ENCODE data around the gene OR2D3. TPM values are rescaled to one million over a fixed set of nuclear protein-coding genes. Genes with fewer than 3 reads are reported as not detected.
"Not testable (repeated sequence)": the region's sequence is repeated elsewhere in the genome, so short reads cannot be mapped to it uniquely, and the experiment has no call there.

Gene OR2D3, protein sequence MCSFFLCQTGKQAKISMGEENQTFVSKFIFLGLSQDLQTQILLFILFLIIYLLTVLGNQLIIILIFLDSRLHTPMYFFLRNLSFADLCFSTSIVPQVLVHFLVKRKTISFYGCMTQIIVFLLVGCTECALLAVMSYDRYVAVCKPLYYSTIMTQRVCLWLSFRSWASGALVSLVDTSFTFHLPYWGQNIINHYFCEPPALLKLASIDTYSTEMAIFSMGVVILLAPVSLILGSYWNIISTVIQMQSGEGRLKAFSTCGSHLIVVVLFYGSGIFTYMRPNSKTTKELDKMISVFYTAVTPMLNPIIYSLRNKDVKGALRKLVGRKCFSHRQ
- not detected in 2 replicates for total RNA-seq

DNA sequence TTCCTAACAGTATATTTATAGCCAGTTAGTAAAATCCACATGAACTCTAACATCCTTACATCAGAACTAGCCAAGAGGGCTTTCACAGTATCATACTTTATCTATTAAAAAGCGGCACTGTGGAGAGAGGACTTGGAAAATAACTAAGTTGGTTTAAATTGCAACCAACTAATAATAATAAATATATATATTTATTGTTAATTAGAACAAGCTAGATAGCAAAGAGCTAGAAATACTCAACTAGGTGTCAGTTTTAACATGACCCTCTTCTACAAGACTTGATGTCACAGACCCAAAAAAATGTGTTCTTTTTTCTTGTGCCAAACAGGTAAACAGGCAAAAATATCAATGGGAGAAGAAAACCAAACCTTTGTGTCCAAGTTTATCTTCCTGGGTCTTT, at the start of gene OR2D3:
TSS of gene OR2D3 (plus strand) at position 301 of the 400 bp plus-strand sequence. CDS start at position 301, 0 bp downstream.
- DNase-seq = no peak
- Mint-ChIP-seq H3K4me3 (no peak within 1 kb of the TSS), H3K36me3 (ENCODE audit: low read depth) (no peaks in the 10 kb centered on the region), H3K9me3 (peaks cover 9% of the 10 kb centered on the region), H3K27ac (no peak within 1 kb of the TSS), H3K4me1 (peaks cover 4% of the 10 kb centered on the region), H3K27me3 (peaks cover 19% of the 10 kb centered on the region)
- intact Hi-C loops (cut with micrococcal nuclease) = loop anchor here (10.0 kb wide), 1 partner anchor 106 kb away; no protein-coding TSS in a partner anchor

DNA sequence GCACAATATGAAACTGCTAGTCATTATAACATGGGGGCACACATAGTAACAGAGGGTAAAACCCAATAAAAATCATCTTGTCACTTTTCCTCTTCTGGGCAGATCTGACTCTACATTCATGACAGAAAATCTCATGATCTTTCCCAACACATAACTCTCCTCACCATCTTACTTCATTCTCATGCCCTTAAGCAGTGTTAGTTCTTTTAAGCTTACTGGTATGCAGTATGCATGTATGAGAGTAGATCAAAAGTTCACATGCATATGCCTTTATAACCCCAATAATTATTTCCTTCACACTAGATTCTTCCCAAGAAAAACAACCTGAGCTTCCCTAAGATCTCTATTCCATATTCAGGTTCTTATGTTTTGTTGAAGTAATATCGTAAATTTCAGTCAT, 49.5 kb upstream of the OR2D3 start:
- H3K4me3 Mint-ChIP-seq = no peak overlapping the region

DNA sequence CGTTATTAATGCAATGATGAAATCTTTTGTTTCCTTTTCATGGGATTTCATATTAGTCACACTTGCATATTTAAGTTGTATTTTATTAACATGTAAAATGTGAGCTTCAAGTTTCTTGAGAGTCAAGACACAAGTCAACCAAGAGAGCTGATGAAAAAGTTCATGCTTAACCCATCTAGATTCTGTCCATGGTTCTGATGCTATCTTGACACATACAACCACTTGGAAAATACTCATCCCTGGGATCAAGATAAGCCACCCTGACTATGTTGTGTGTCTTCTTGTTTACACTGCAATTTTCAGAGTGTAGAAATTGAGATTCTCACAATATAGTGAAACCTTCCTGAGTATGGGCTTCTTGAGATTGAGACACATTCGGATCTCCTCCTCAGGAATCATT, 45.0 kb upstream of the OR2D3 start:
- no peak overlapping the region for H3K4me3 Mint-ChIP-seq

More for the DNA sequence above, 49.5 kb upstream of the OR2D3 start:
- Mint-ChIP-seq H3K9me3 (no peaks in the 10 kb centered on the region), H3K4me1 (no peaks in the 10 kb centered on the region), H3K36me3 (ENCODE audit: low read depth) (no peaks in the 10 kb centered on the region), H3K27ac (no peak overlapping the region), H3K27me3 (peaks cover 2% of the 10 kb centered on the region)
- intact Hi-C loops (cut with micrococcal nuclease) = no loop called here
- DNase-seq = no peak

DNA sequence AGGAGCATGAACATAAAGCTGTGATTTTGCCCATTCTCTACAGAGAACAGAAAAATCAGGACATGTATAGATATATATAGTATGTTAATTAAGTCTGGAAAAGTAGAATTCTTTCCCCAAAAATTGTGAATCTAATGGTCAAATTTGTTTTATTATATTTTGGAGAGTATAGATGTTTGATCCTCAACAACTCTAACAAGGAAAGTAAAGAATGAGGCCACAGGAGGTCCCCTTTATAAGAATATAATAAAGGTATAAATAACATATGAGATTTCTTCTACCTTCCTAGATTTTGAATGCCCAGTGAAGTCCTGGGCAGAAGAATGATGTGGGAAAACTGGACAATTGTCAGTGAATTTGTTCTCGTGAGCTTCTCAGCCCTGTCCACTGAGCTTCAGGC, 44.5 kb upstream of the OR2D3 start, which contains the start of gene OR10A4:
TSS of gene OR10A4 (plus strand) at position 301 of the 400 bp plus-strand sequence. CDS start at position 324, 23 bp downstream.
- no peak within 1 kb of the TSS for H3K4me3 Mint-ChIP-seq
- peaks cover 2% of the 10 kb centered on the region for H3K27me3 Mint-ChIP-seq
- H3K36me3 Mint-ChIP-seq (ENCODE audit: low read depth) = no peaks in the 10 kb centered on the region
- no peak within 1 kb of the TSS for H3K27ac Mint-ChIP-seq
- H3K9me3 Mint-ChIP-seq = no peaks in the 10 kb centered on the region
- no peaks in the 10 kb centered on the region for H3K4me1 Mint-ChIP-seq
- DNase-seq = no peak
- intact Hi-C loops (cut with micrococcal nuclease) = no loop called here

More for the DNA sequence above, 45.0 kb upstream of the OR2D3 start:
- no peak overlapping the region for H3K27ac Mint-ChIP-seq
- H3K27me3 Mint-ChIP-seq = no peaks in the 10 kb centered on the region
- no peaks in the 10 kb centered on the region for H3K9me3 Mint-ChIP-seq
- intact Hi-C loops (cut with micrococcal nuclease) = no loop called here
- no peak for DNase-seq
- no peaks in the 10 kb centered on the region for H3K36me3 Mint-ChIP-seq (ENCODE audit: low read depth)
- H3K4me1 Mint-ChIP-seq = no peaks in the 10 kb centered on the region

DNA sequence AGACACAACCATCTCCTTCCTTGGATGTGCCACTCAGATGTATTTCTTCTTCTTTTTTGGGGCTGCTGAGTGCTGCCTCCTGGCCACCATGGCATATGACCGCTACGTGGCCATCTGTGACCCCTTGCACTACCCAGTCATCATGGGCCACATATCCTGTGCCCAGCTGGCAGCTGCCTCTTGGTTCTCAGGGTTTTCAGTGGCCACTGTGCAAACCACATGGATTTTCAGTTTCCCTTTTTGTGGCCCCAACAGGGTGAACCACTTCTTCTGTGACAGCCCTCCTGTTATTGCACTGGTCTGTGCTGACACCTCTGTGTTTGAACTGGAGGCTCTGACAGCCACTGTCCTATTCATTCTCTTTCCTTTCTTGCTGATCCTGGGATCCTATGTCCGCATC, 43.9 kb upstream of the OR2D3 start:
- Mint-ChIP-seq H3K27ac (no peak overlapping the region), H3K36me3 (ENCODE audit: low read depth) (no peaks in the 10 kb centered on the region), H3K4me3 (no peak overlapping the region), H3K27me3 (peaks cover 2% of the 10 kb centered on the region), H3K4me1 (no peaks in the 10 kb centered on the region), H3K9me3 (no peaks in the 10 kb centered on the region)
- no peak for DNase-seq
- intact Hi-C loops (cut with micrococcal nuclease) = no loop called here

DNA sequence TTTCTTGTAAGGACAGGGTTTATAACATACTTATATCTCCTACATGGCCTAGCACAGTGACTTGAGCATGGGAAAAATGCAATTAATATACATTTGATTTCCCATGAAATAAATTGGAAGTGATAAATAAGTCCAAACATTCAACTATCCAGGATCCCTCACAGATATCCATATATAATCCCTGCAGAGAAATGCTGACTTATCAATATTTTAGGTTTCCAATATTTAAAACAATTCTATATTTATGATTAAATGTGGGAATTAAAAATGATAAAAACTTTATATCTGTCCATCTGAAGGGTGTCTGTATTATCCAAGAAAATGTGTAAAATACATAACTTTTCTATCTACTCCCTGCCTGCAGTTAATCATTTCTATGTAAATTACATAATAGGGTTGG, 38.1 kb upstream of the OR2D3 start:
- peaks cover 20% of the 10 kb centered on the region for H3K27me3 Mint-ChIP-seq
- intact Hi-C loops (cut with micrococcal nuclease) = no loop called here
- H3K4me1 Mint-ChIP-seq = no peaks in the 10 kb centered on the region
- no peak overlapping the region for H3K27ac Mint-ChIP-seq
- H3K4me3 Mint-ChIP-seq = no peak overlapping the region
- no peaks in the 10 kb centered on the region for H3K9me3 Mint-ChIP-seq
- DNase-seq = no peak
- H3K36me3 Mint-ChIP-seq (ENCODE audit: low read depth) = no peaks in the 10 kb centered on the region

DNA sequence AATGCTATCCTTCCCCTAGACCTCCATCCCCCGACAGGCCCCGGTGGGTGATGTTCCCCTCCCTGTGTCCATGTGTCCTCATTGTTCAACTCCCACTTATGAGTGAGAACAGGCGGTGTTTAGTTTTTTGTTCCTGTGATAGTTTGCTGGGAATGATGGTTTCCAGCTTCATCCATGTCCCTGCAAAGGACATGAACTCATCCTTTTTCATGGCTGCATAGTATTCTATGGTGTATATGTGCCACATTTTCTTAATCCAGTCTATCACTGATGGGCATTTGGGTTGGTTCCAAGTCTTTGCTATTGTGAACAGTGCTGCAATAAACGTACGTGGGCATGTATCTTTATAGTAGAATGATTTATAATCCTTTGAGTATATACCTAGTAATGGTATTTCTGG, 33.1 kb upstream of the OR2D3 start:
- peaks cover 19% of the 10 kb centered on the region for H3K27me3 Mint-ChIP-seq
- H3K36me3 Mint-ChIP-seq (ENCODE audit: low read depth); intact Hi-C loops (cut with micrococcal nuclease); H3K27ac Mint-ChIP-seq; H3K9me3 Mint-ChIP-seq; H3K4me3 Mint-ChIP-seq; DNase-seq; H3K4me1 Mint-ChIP-seq: not testable (repeated sequence)

DNA sequence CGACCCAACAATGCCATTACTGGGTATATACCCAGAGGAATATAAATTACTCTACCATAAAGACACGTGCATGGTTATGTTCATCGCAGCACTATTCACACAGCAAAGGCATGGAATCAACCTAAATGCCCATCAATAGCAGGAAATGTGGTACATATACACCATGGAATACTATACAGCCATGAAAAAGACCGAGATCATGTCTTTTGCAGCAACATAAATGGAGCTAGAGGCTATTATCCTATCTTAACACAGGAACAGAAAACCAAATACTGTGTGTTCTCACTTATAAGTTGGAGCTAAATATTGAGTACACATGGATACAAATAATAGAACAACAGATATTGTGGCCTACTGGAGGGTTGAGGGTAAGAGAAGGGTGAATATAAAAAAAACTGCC, 32.0 kb upstream of the OR2D3 start:
- Mint-ChIP-seq H3K9me3 (no peaks in the 10 kb centered on the region), H3K4me1 (no peaks in the 10 kb centered on the region), H3K4me3 (no peak overlapping the region), H3K27me3 (peaks cover 12% of the 10 kb centered on the region), H3K27ac (no peak overlapping the region), H3K36me3 (ENCODE audit: low read depth) (no peaks in the 10 kb centered on the region)
- intact Hi-C loops (cut with micrococcal nuclease) = no loop called here
- no peak for DNase-seq

DNA sequence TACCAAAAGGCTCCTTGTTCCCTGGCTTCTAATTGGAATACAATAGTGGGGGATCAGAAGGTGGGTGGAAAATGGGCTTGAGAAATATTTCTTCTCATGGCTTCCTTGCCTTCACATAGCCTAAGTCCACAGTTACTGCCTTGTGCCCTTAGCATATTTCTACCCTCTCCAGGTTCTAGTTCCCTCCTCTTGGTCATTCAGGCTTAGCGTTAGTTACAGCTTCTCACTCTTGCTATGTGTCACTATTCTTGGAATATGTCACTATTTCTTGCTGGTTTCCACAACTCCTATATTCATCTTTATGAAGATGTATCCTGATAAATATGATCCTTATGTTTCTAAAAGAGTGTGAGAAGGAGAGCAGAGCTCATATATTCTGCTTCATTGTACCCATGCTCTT, 31.0 kb upstream of the OR2D3 start:
- Mint-ChIP-seq H3K4me1 (peaks cover 2% of the 10 kb centered on the region), H3K9me3 (no peaks in the 10 kb centered on the region), H3K27ac (no peak overlapping the region), H3K4me3 (no peak overlapping the region), H3K36me3 (ENCODE audit: low read depth) (no peaks in the 10 kb centered on the region), H3K27me3 (peaks cover 8% of the 10 kb centered on the region)
- no peak for DNase-seq
- intact Hi-C loops (cut with micrococcal nuclease) = no loop called here

DNA sequence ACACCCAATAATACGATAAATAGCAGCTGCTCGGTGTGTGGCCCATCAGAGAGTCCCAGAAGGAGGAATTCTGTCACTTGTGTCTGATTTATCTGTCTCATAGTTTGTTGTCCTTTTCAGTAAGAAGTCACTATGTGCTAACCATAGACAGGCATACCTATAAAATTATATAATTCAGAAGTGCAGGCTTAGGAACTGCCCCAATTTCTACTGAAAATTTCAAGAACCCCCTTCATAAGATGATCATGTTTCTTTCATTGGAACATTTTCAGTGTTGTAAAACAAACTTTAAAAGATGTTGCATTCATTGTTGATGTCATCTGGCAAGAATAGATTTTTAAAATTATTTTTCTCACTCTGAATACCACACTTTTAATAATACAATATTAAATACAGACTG, 28.4 kb upstream of the OR2D3 start, which contains the start of gene OR2D2:
TSS of gene OR2D2 (minus strand) at position 101 of the 400 bp plus-strand sequence. CDS start at position 101, 0 bp downstream.
- no peaks in the 10 kb centered on the region for H3K36me3 Mint-ChIP-seq (ENCODE audit: low read depth)
- no peaks in the 10 kb centered on the region for H3K9me3 Mint-ChIP-seq
- no peak for DNase-seq
- peaks cover 2% of the 10 kb centered on the region for H3K27me3 Mint-ChIP-seq
- intact Hi-C loops (cut with micrococcal nuclease) = no loop called here
- no peak within 1 kb of the TSS for H3K4me3 Mint-ChIP-seq
- no peak within 1 kb of the TSS for H3K27ac Mint-ChIP-seq
- peaks cover 2% of the 10 kb centered on the region for H3K4me1 Mint-ChIP-seq

DNA sequence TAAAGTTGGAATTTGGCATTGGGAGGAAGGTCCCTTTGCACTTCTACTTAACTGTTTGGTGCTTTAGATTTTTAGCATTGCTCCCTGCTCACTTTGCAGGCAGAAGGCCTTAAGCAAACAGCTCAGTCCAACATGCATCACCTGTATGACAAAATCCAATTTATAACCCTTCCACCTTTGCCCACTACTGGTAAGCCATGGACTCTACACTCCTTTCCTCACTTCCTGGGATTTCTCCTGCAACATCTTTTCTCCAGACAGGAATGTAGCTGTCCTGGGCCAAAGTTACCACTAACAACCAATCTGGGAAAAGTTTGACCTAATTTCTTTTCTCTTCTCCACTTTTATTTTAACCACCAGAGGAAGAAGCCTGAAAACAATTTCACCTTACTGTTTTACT, 26.7 kb upstream of the OR2D3 start:
- H3K4me1 Mint-ChIP-seq = peaks cover 2% of the 10 kb centered on the region
- H3K9me3 Mint-ChIP-seq = no peaks in the 10 kb centered on the region
- no peak for DNase-seq

DNA sequence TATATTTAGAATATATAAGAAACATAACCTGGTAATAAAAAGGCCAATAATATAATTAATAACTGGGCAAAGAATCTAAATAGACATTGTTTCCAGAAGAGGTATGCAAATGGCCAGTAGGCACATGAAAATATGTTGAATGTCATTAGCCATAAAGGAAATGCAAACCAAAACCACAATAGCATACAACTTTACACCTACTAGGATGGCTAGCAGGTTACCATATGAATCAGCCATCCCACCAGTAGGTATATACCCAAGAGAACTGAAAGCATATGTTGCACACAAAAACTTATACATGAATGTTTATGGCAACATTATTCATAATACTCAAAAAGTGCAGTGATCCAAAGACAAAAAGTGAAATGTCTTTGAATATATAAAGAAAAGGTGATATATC, 25.8 kb upstream of the OR2D3 start:
- Mint-ChIP-seq H3K27me3 (peaks cover 6% of the 10 kb centered on the region), H3K9me3 (no peaks in the 10 kb centered on the region)

More for the DNA sequence above, 26.7 kb upstream of the OR2D3 start:
- H3K4me3 Mint-ChIP-seq = no peak overlapping the region
- no peak overlapping the region for H3K27ac Mint-ChIP-seq
- H3K36me3 Mint-ChIP-seq (ENCODE audit: low read depth) = no peaks in the 10 kb centered on the region
- peaks cover 6% of the 10 kb centered on the region for H3K27me3 Mint-ChIP-seq
- intact Hi-C loops (cut with micrococcal nuclease) = no loop called here

DNA sequence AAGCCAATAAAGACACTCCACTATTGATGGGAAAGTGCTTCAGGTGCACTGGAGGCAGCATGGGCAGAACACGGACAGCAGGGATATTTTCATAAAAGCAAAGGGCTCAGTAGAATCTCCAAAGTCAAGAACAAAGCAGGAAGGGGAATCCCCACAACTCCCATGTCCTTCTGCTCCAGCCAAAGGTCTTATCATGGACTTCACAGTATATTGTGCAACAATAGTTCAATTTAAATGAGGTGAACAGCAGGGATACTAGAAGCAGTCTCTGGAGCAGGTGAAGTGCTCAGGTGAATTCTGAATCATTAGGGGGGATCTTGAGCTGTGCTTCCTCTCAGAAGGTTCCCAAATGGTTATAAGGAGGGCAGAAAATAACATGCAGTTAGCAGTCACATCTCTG, 21.9 kb upstream of the OR2D3 start:
- Mint-ChIP-seq H3K4me3 (no peak overlapping the region), H3K36me3 (ENCODE audit: low read depth) (no peaks in the 10 kb centered on the region), H3K27ac (no peak overlapping the region), H3K4me1 (peaks cover 2% of the 10 kb centered on the region), H3K9me3 (no peaks in the 10 kb centered on the region), H3K27me3 (peaks cover 7% of the 10 kb centered on the region)
- intact Hi-C loops (cut with micrococcal nuclease) = no loop called here
- no peak for DNase-seq

More for the DNA sequence above, 25.8 kb upstream of the OR2D3 start:
- Mint-ChIP-seq H3K27ac (no peak overlapping the region), H3K4me3 (no peak overlapping the region), H3K36me3 (ENCODE audit: low read depth) (no peaks in the 10 kb centered on the region), H3K4me1 (peaks cover 2% of the 10 kb centered on the region)
- DNase-seq = no peak
- intact Hi-C loops (cut with micrococcal nuclease) = no loop called here

DNA sequence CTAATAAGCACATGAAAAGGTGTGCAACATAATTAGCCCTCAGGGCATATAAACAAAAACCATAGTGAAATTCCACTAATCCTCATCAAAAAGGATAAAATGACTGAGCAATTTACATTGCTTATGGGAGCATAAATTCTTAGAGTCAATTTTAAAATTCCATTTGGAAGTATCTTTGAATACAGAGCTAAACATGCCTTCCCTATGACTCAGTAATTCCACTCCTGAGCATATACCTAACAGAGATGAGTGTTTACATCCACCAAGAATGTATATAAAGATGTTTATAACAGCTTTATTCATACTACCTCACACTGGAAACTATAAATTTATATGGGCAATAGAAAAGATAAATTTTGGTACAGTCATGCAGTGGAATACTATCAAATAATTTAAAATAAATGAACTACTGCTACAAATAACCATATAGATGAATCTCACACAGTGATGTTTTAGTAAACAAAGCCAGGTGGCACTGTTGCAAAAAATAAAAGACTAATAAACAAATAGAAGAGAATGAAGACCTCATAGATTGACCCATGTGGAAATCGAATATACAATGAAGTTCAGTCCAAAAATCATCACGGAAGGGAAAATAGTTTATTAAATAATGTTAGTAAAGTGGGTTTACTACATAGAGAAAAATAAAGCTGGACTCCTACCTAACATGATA, 20.3 kb upstream of the OR2D3 start:
- H3K4me3 Mint-ChIP-seq = no peak overlapping the region
- intact Hi-C loops (cut with micrococcal nuclease) = no loop called here

More for the DNA sequence above, 20.3 kb upstream of the OR2D3 start:
- Mint-ChIP-seq H3K27ac (no peak overlapping the region), H3K4me1 (no peaks in the 10 kb centered on the region), H3K36me3 (ENCODE audit: low read depth) (no peaks in the 10 kb centered on the region), H3K9me3 (no peaks in the 10 kb centered on the region), H3K27me3 (peaks cover 6% of the 10 kb centered on the region)
- DNase-seq = no peak
